ENCODE results near the gene XBP1. TPM values are rescaled to one million over a fixed set of nuclear protein-coding genes. Genes with fewer than 3 reads are reported as not detected.
"Not testable (repeated sequence)": the region's sequence is repeated elsewhere in the genome, so short reads cannot be mapped to it uniquely, and the experiment has no call there.

Gene XBP1
- total and polyA plus RNA-seq, 2 donors (not counting 1 experiment from before 2014, with no cell fraction given), result 16.8 to 69.8 TPM

GRCh38 chr22:28768701-28769393 lies 31.5 kb downstream of the XBP1 start:
- no peak overlapping the region for H3K4me2 ChIP-seq (replicated peaks; ENCODE audit: low read depth, low read length, poor library complexity, severe bottlenecking)
- ChIA-PET CTCF (no interaction called here), POLR2A (no interaction called here)
- H3K4me1 ChIP-seq (ENCODE audit: control insufficient read depth in 2 of 2, insufficient read depth in 2 of 2, low read length in 2 of 2), result peaks cover 6 to 11% of the 10 kb centered on the region in 2 donors
- ATAC-seq (ENCODE audit: low read depth), result no peak
- peaks cover 8% of the 10 kb centered on the region for H3K79me2 ChIP-seq (ENCODE audit: control insufficient read depth, insufficient read depth, low read length)
- H3K4me1 Mint-ChIP-seq, result peaks cover 8% of the 10 kb centered on the region
- H2AFZ ChIP-seq (ENCODE audit: insufficient read depth, low read depth, low read length, poor library complexity, severe bottlenecking), result no peak overlapping the region
- H3K9me3 Mint-ChIP-seq (ENCODE audit: insufficient read depth), result no peaks in the 10 kb centered on the region
- no peaks in the 10 kb centered on the region for H3K36me3 ChIP-seq (replicated peaks in 1 of 2; ENCODE audit: control extremely low read depth in 1 of 2, control insufficient read depth in 1 of 2, extremely low read depth in 1 of 2, insufficient read depth in 2 of 2, low read length in 1 of 2)
- H3K27ac Mint-ChIP-seq, result no peak overlapping the region
- no peak overlapping the region for H3K4me3 ChIP-seq (ENCODE audit: control extremely low read depth in 1 of 5, extremely low read depth in 1 of 5, insufficient read depth in 1 of 5, low read depth in 2 of 5, low read length in 4 of 5)
- no peak for DNase-seq
- TF ChIP-seq, protein P1, sequence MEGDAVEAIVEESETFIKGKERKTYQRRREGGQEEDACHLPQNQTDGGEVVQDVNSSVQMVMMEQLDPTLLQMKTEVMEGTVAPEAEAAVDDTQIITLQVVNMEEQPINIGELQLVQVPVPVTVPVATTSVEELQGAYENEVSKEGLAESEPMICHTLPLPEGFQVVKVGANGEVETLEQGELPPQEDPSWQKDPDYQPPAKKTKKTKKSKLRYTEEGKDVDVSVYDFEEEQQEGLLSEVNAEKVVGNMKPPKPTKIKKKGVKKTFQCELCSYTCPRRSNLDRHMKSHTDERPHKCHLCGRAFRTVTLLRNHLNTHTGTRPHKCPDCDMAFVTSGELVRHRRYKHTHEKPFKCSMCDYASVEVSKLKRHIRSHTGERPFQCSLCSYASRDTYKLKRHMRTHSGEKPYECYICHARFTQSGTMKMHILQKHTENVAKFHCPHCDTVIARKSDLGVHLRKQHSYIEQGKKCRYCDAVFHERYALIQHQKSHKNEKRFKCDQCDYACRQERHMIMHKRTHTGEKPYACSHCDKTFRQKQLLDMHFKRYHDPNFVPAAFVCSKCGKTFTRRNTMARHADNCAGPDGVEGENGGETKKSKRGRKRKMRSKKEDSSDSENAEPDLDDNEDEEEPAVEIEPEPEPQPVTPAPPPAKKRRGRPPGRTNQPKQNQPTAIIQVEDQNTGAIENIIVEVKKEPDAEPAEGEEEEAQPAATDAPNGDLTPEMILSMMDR (IDR thresholded peaks at IDR 0.05), result no peak
- TF ChIP-seq EZH2 (IDR thresholded peaks at IDR 0.05; ENCODE audit: borderline replicate concordance, insufficient read depth, low read depth, low read length, poor library complexity, severe bottlenecking), result no peak
- H3K4me3 Mint-ChIP-seq, result no peak overlapping the region
- no peaks in the 10 kb centered on the region for H3K27me3 Mint-ChIP-seq
- no peak overlapping the region for H3K27ac ChIP-seq (ENCODE audit: low read length in 2 of 2)
- H3K27me3 ChIP-seq (replicated peaks in 1 of 4; ENCODE audit: control extremely low read depth in 1 of 4, control insufficient read depth in 3 of 4, insufficient read depth in 4 of 4, low read length in 3 of 4), result no peaks in the 10 kb centered on the region
- peaks cover 8% of the 10 kb centered on the region for H4K20me1 ChIP-seq (ENCODE audit: control insufficient read depth, insufficient read depth, low read length, poor library complexity, severe bottlenecking)
- H3K9ac ChIP-seq (ENCODE audit: low read length), result no peak overlapping the region
- 98% methylated on average over 5 of the region's 6 CpGs for WGBS (ENCODE audit: insufficient coverage)
- intact Hi-C loops (cut with micrococcal nuclease), result no loop called here
- no peaks in the 10 kb centered on the region for H3K9me3 ChIP-seq (ENCODE audit: control extremely low read depth in 1 of 3, control insufficient read depth in 2 of 3, insufficient read depth in 1 of 3, low read length in 2 of 3)

- POLR2A ChIA-PET, result no interaction called here
- TF ChIP-seq, protein P1 (IDR thresholded peaks at IDR 0.05), result no peak
- no peak for TF ChIP-seq EZH2 (IDR thresholded peaks at IDR 0.05; ENCODE audit: borderline replicate concordance, insufficient read depth, low read depth, low read length, poor library complexity, severe bottlenecking)
- no peak overlapping the region for H2AFZ ChIP-seq (ENCODE audit: insufficient read depth, low read depth, low read length, poor library complexity, severe bottlenecking)
- Mint-ChIP-seq H3K4me3 (no peak overlapping the region), H3K4me1 (peaks cover 2% of the 10 kb centered on the region), H3K27me3 (no peaks in the 10 kb centered on the region), H3K27ac (no peak overlapping the region), H3K9me3 (ENCODE audit: insufficient read depth) (no peaks in the 10 kb centered on the region)
- no peaks in the 10 kb centered on the region for H3K9me3 ChIP-seq (ENCODE audit: control extremely low read depth in 1 of 3, control insufficient read depth in 2 of 3, insufficient read depth in 1 of 3, low read length in 2 of 3)
- no peaks in the 10 kb centered on the region for H4K20me1 ChIP-seq (ENCODE audit: control insufficient read depth, insufficient read depth, low read length, poor library complexity, severe bottlenecking)
- H3K4me1 ChIP-seq (ENCODE audit: control insufficient read depth in 2 of 2, insufficient read depth in 2 of 2, low read length in 2 of 2), result no peaks in the 10 kb centered on the region
- no peak overlapping the region for H3K27ac ChIP-seq (ENCODE audit: low read length in 2 of 2)
- H3K27me3 ChIP-seq (replicated peaks in 1 of 4; ENCODE audit: control extremely low read depth in 1 of 4, control insufficient read depth in 3 of 4, insufficient read depth in 4 of 4, low read length in 3 of 4), result no peaks in the 10 kb centered on the region
- no peaks in the 10 kb centered on the region for H3K79me2 ChIP-seq (ENCODE audit: control insufficient read depth, insufficient read depth, low read length)
- no peak overlapping the region for H3K9ac ChIP-seq (ENCODE audit: low read length)
- H3K36me3 ChIP-seq (replicated peaks in 1 of 2; ENCODE audit: control extremely low read depth in 1 of 2, control insufficient read depth in 1 of 2, extremely low read depth in 1 of 2, insufficient read depth in 2 of 2, low read length in 1 of 2), result no peaks in the 10 kb centered on the region
- 100% methylated on average over 3 of the region's 3 CpGs for WGBS (ENCODE audit: insufficient coverage)
- no peak overlapping the region for H3K4me3 ChIP-seq (ENCODE audit: control extremely low read depth in 1 of 5, extremely low read depth in 1 of 5, insufficient read depth in 1 of 5, low read depth in 2 of 5, low read length in 4 of 5)
- CTCF ChIA-PET, result interaction anchor here (0.7 kb wide), 1 partner anchor 23 kb away, joined by 3 read pairs; no protein-coding TSS in a partner anchor
- intact Hi-C loops (cut with micrococcal nuclease), result no loop called here
- no peak for DNase-seq
- H3K4me2 ChIP-seq (replicated peaks; ENCODE audit: low read depth, low read length, poor library complexity, severe bottlenecking), result no peak overlapping the region
- no peak for ATAC-seq (ENCODE audit: low read depth)
These were observed 33.7 kb downstream of the XBP1 start for GRCh38 chr22:28766628-28767027.

DNA sequence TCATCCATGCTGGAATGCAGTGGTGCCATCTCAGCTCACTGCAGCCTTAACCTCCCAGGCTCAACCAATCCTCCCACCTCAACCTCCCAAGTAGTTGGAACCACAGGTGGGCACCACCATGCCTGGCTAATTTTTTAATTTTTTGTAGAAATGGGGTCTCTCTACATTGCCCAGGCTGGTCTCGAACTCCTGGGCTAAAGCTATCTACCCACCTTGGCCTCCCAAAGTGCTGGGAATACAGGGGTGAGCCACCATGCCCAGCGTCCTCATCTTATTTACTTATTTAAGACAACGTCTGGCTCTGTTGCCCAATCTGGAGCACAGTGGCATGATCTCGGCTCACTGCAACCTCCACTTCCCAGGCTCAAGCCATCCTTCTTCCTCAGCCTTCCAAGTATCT lies 38.4 kb downstream of the XBP1 start:
- CTCF ChIA-PET, result interaction anchor here (0.6 kb wide), 1 partner anchor 8 kb away, joined by 3 read pairs; no protein-coding TSS in a partner anchor
- H3K4me2 ChIP-seq (replicated peaks; ENCODE audit: low read depth, low read length, poor library complexity, severe bottlenecking); H3K79me2 ChIP-seq (ENCODE audit: control insufficient read depth, insufficient read depth, low read length); H3K27me3 ChIP-seq (replicated peaks in 1 of 4; ENCODE audit: control extremely low read depth in 1 of 4, control insufficient read depth in 3 of 4, insufficient read depth in 4 of 4, low read length in 3 of 4); H2AFZ ChIP-seq (ENCODE audit: insufficient read depth, low read depth, low read length, poor library complexity, severe bottlenecking); H3K9me3 Mint-ChIP-seq (ENCODE audit: insufficient read depth); H3K9me3 ChIP-seq (ENCODE audit: control extremely low read depth in 1 of 3, control insufficient read depth in 2 of 3, insufficient read depth in 1 of 3, low read length in 2 of 3); DNase-seq; H4K20me1 ChIP-seq (ENCODE audit: control insufficient read depth, insufficient read depth, low read length, poor library complexity, severe bottlenecking); H3K27ac ChIP-seq (ENCODE audit: low read length in 2 of 2); H3K36me3 ChIP-seq (replicated peaks in 1 of 2; ENCODE audit: control extremely low read depth in 1 of 2, control insufficient read depth in 1 of 2, extremely low read depth in 1 of 2, insufficient read depth in 2 of 2, low read length in 1 of 2); H3K27me3 Mint-ChIP-seq; H3K4me3 ChIP-seq (ENCODE audit: control extremely low read depth in 1 of 5, extremely low read depth in 1 of 5, insufficient read depth in 1 of 5, low read depth in 2 of 5, low read length in 4 of 5); H3K27ac Mint-ChIP-seq; intact Hi-C loops (cut with micrococcal nuclease); H3K9ac ChIP-seq (ENCODE audit: low read length); POLR2A ChIA-PET; ATAC-seq (ENCODE audit: low read depth): not testable (repeated sequence)
- Mint-ChIP-seq H3K4me3 (peak overlapping the region; percentile 10), H3K4me1 (peaks cover 18% of the 10 kb centered on the region)
- WGBS (ENCODE audit: insufficient coverage), result 99% methylated on average over 4 of the region's 4 CpGs
- H3K4me1 ChIP-seq (ENCODE audit: control insufficient read depth in 2 of 2, insufficient read depth in 2 of 2, low read length in 2 of 2), result peaks cover 15 to 18% of the 10 kb centered on the region in 2 donors

Measured in B cell (primary cell).